HEK293 (cell line): ENCODE data around the gene TRPV6.

Source experiments
- CTCF ChIA-PET: fragments of 350-600 bp; formaldehyde crosslinking; extraction: SDS; loops from one replicate; lab custom pipeline; 2021; ENCODE audit warnings: antibody characterized with exemption; lab: Yijun Ruan, JAX
- POLR2A ChIA-PET: fragments of 300-600 bp; formaldehyde crosslinking; extraction: SDS; loops from one replicate; lab custom pipeline; 2020; ENCODE audit warnings: antibody characterized with exemption, inconsistent platforms; lab: Yijun Ruan, JAX
- H3K27ac ChIP-seq: fragments of 200-500 bp; sonication (Bioruptor generic); 2 replicates; pipeline ENCODE4 v1.5.1; 2014; ENCODE audit warnings: low read depth, low read length, control low read depth, inconsistent platforms; ENCODE audit errors: extremely low read depth
- H3K36me3 ChIP-seq, 2 experiments: fragments of 200-500 bp in 1 of 2; sonication (Bioruptor generic) in 1 of 2; 1 replicate in 1 of 2; 2 replicates in 1 of 2; pipeline ENCODE4 v1.5.1; 2014 to 2017; ENCODE audit warnings: inconsistent platforms in 2 of 2, low read length in 2 of 2; ENCODE audit not compliant: control insufficient read depth in 2 of 2, insufficient read depth in 1 of 2
- H3K4me1 ChIP-seq: fragments of 200-500 bp; sonication (Bioruptor generic); 2 replicates; pipeline ENCODE4 v1.5.1; 2014; ENCODE audit warnings: mild to moderate bottlenecking, low read length, inconsistent platforms; ENCODE audit not compliant: control insufficient read depth, insufficient read depth
- H3K4me3 ChIP-seq: 2 replicates; pipeline ENCODE4 v1.5.1; 2011; ENCODE audit warnings: low read depth, mild to moderate bottlenecking, control low read depth, low read length, moderate library complexity
- H3K9me3 ChIP-seq: fragments of 200-500 bp; sonication (Bioruptor generic); 2 replicates; pipeline ENCODE4 v1.5.1; 2014; ENCODE audit warnings: low read depth, low read length, inconsistent platforms; ENCODE audit not compliant: control insufficient read depth, insufficient read depth
- FEZF1 ChIP-seq: fragments of 450-650 bp; formaldehyde crosslinking; IDR thresholded peaks from 2 replicates; pipeline ENCODE4 v1.5.1; 2016; ENCODE audit warnings: missing biosample characterization, missing genetic modification characterization
- GLIS1 ChIP-seq: fragments of 450-650 bp; formaldehyde crosslinking; IDR thresholded peaks from 2 replicates; pipeline ENCODE4 v1.5.1; 2016; ENCODE audit warnings: missing biosample characterization, missing genetic modification characterization
- GLIS2 ChIP-seq: fragments of 450-650 bp; formaldehyde crosslinking; IDR thresholded peaks from 2 replicates; pipeline ENCODE4 v1.5.1; 2016; ENCODE audit warnings: missing biosample characterization, missing genetic modification characterization
- KLF17 ChIP-seq: fragments of 450-650 bp; formaldehyde crosslinking; IDR thresholded peaks from 2 replicates; pipeline ENCODE4 v1.5.1; 2016; ENCODE audit warnings: missing biosample characterization, missing genetic modification characterization
- PRDM2 ChIP-seq: fragments of 450-650 bp; formaldehyde crosslinking; IDR thresholded peaks from 2 replicates; pipeline ENCODE4 v1.5.1; 2016; ENCODE audit warnings: missing biosample characterization, missing genetic modification characterization, borderline replicate concordance
- ZBTB48 ChIP-seq: fragments of 450-650 bp; formaldehyde crosslinking; IDR thresholded peaks from 2 replicates; pipeline ENCODE4 v1.5.1; 2016; ENCODE audit warnings: missing biosample characterization, missing genetic modification characterization
- ZBTB7A ChIP-seq: fragments of 450-650 bp; formaldehyde crosslinking; IDR thresholded peaks from 2 replicates; pipeline ENCODE4 v1.5.1; 2016; ENCODE audit warnings: low read depth, missing biosample characterization, missing genetic modification characterization
- ZEB2 ChIP-seq: fragments of 450-650 bp; formaldehyde crosslinking; IDR thresholded peaks from 2 replicates; pipeline ENCODE4 v1.5.1; 2016; ENCODE audit warnings: missing biosample characterization, missing genetic modification characterization
- ZFP41 ChIP-seq: fragments of 450-650 bp; formaldehyde crosslinking; IDR thresholded peaks from 2 replicates; pipeline ENCODE4 v1.5.1; 2016; ENCODE audit warnings: missing biosample characterization, missing genetic modification characterization, borderline replicate concordance
- ZNF114 ChIP-seq: fragments of 450-650 bp; formaldehyde crosslinking; IDR thresholded peaks from 2 replicates; pipeline ENCODE4 v1.5.0; 2017; ENCODE audit warnings: missing biosample characterization, missing genetic modification characterization
- ZNF138 ChIP-seq: fragments of 450-650 bp; formaldehyde crosslinking; IDR thresholded peaks from 2 replicates; pipeline ENCODE4 v1.5.1; 2016; ENCODE audit warnings: missing biosample characterization, missing genetic modification characterization, borderline replicate concordance
- ZNF148 ChIP-seq: fragments of 450-650 bp; formaldehyde crosslinking; IDR thresholded peaks from 2 replicates; pipeline ENCODE4 v1.5.0; 2017; ENCODE audit warnings: missing biosample characterization, missing genetic modification characterization, borderline replicate concordance
- ZNF174 ChIP-seq: fragments of 450-650 bp; formaldehyde crosslinking; IDR thresholded peaks from 2 replicates; pipeline ENCODE4 v1.5.0; 2017; ENCODE audit warnings: missing biosample characterization, mild to moderate bottlenecking, missing genetic modification characterization
- ZNF302 ChIP-seq: fragments of 450-650 bp; formaldehyde crosslinking; IDR thresholded peaks from 2 replicates; pipeline ENCODE4 v1.5.1; 2016; ENCODE audit warnings: missing biosample characterization, missing genetic modification characterization, low read depth
- ZNF366 ChIP-seq: fragments of 450-650 bp; formaldehyde crosslinking; conservative IDR thresholded peaks from 2 replicates; pipeline ENCODE4 v1.5.1; 2016; ENCODE audit warnings: missing biosample characterization, missing genetic modification characterization
- ZNF449 ChIP-seq: fragments of 450-650 bp; formaldehyde crosslinking; IDR thresholded peaks from 2 replicates; pipeline ENCODE4 v1.5.1; 2017; ENCODE audit warnings: missing biosample characterization, mild to moderate bottlenecking, missing genetic modification characterization, moderate library complexity
- ZNF513 ChIP-seq: fragments of 450-650 bp; IDR thresholded peaks from 2 replicates; pipeline ENCODE4 v1.5.1; 2018; ENCODE audit warnings: missing biosample characterization, missing genetic modification characterization
- ZNF544 ChIP-seq: fragments of 450-650 bp; formaldehyde crosslinking; IDR thresholded peaks from 2 replicates; pipeline ENCODE4 v1.5.0; 2017; ENCODE audit warnings: missing biosample characterization, missing genetic modification characterization
- ZNF560 ChIP-seq: fragments of 450-650 bp; formaldehyde crosslinking; IDR thresholded peaks from 2 replicates; pipeline ENCODE4 v1.5.1; 2017; ENCODE audit warnings: missing biosample characterization, missing genetic modification characterization, borderline replicate concordance
- ZNF621 ChIP-seq: fragments of 450-650 bp; formaldehyde crosslinking; IDR thresholded peaks from 2 replicates; pipeline ENCODE4 v1.5.1; 2017; ENCODE audit warnings: missing biosample characterization, missing genetic modification characterization
- ZNF624 ChIP-seq: fragments of 450-650 bp; formaldehyde crosslinking; IDR thresholded peaks from 2 replicates; pipeline ENCODE4 v1.5.1; 2017; ENCODE audit warnings: missing biosample characterization, missing genetic modification characterization
- ZNF707 ChIP-seq: fragments of 450-650 bp; formaldehyde crosslinking; IDR thresholded peaks from 2 replicates; pipeline ENCODE4 v1.5.1; 2016; ENCODE audit warnings: missing biosample characterization, missing genetic modification characterization

TRPV6 gene

GRCh38 chr7:142908921-142909890 lies 23.7 kb upstream of the TRPV6 start (continued):
- no peak for TF ChIP-seq PRDM2
- no peak for TF ChIP-seq ZNF707 (tag by site-specific recombination)
- TF ChIP-seq ZNF302 (tag by site-specific recombination), result no peak

- Histone ChIP-seq H3K27ac (no peak overlapping the region), H3K4me3 (no peak overlapping the region)
- TF ChIP-seq ZFP41 (no peak), ZNF148 (no peak), GLIS2 (tag by site-specific recombination) (no peak), ZNF624 (tag by site-specific recombination) (no peak), ZNF560 (tag by site-specific recombination) (no peak), ZNF449 (tag by site-specific recombination) (no peak), FEZF1 (tag by site-specific recombination) (no peak), ZNF621 (no peak), GLIS1 (no peak), ZBTB7A (tag by site-specific recombination) (no peak), ZBTB48 (no peak), KLF17 (no peak), ZNF138 (tag by site-specific recombination) (no peak), ZNF544 (tag by site-specific recombination) (no peak), ZNF114 (no peak), ZEB2 (tag by site-specific recombination) (no peak), ZNF513 (no peak), ZNF366 (tag by site-specific recombination) (no peak), ZNF174 (tag by site-specific recombination) (no peak)
- TF ChIP-seq, all 188 proteins: peak for 0
- ChIA-PET CTCF (no interaction called here), POLR2A (no interaction called here)
- Histone ChIP-seq H3K4me1 (no peaks in the 10 kb centered on the region), H3K9me3 (no peaks in the 10 kb centered on the region), H3K36me3 (no peaks in the 10 kb centered on the region)
These were observed 22.7 kb upstream of the TRPV6 start for GRCh38 chr7:142908290-142908689.
